ENCODE data around the gene GBX2. TPM values are rescaled to one million over a fixed set of nuclear protein-coding genes. Genes with fewer than 3 reads are reported as not detected.

Gene GBX2
- total RNA-seq, 5 donors from 2014 or later (not counting 1 experiment from before 2014, with no cell fraction given) = not detected

DNA sequence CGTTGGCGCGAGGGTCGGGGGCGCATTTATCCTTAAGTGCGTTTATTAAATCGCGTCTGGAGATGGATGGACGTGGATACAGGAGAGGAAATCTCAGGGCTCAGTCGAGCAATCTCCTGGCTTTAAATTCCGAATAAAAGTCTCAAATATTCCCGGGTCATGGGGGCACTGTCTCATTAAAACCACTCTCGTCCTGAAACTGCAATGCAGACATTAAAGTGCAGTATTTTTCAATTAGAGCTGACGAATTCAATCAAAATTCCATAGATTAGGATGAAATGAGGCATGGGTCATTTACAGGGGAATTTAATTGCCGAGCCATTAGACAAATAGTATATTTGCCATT is 10.7 kb upstream of the GBX2 start:
- POLR2A ChIA-PET = no interaction called here

DNA sequence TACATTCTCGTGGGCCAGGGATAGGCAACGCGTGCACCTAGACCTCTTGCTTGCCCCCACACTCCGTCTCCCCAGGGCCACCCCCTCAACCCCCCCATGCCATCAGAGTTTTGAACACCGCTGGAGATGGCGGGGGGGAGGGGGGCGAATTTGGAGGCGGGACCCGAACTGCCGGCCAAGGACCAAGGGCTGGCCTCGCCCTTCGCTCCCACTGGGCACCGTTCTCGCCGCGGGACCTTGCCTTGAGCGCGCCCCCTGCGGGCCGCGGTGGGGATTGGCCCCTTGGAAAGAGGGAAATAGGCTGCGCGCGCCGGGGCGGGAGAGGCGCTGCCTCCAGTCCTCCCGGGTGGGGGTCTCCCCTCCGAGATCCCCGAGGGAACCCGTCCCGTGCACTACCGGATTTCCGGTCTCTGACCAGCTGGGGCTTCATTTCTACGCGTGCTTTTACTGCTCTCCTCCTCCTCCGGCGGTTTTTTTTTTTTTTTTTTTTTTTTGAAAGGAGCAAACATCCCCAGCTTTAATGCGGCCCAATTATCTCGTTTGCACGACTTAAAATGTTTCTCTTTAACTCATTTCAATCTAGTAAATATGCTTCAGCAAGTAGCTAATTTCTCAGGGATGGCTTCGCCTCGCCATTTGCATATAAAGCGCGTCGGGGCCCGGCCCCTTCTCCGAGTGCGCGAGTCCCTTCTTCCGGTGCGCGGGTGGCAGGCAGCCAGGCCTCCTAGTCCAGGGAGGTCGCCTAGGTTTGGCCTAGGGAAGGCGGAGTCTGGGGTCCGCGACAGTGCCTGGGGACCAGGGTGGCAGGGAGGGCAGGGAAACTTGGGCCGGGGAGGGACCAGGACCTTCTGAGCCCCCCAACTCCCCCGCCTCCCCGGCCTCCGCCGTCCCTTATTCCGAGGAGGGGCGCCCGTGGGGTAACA is 10.0 kb upstream of the GBX2 start:
- peak overlapping the region in 2 of 3 donors; percentile 17 to 39 for H3K4me3 Mint-ChIP-seq
- 6% methylated on average over 46 of the region's 65 CpGs for WGBS (ENCODE audit: insufficient coverage)
- peak in 8 of 35 experiments; percentile 2 to 38 (median 13) for DNase-seq

More for the DNA sequence above, 10.7 kb upstream of the GBX2 start:
- CTCF ChIA-PET = interaction anchor here in 1 of 2 donors (0.7 to 1.6 kb wide), 3 partner anchors 393 to 413 kb away, joined by 4 to 8 read pairs (median 5); no protein-coding TSS in a partner anchor
- H3K36me3 ChIP-seq (ENCODE audit: control insufficient read depth in 2 of 2, extremely low read depth in 1 of 2, insufficient read depth in 1 of 2, low read length in 1 of 2) = no peaks in the 10 kb centered on the region
- no peaks in the 10 kb centered on the region for H3K36me3 Mint-ChIP-seq
- H3K4me3 ChIP-seq (ENCODE audit: control insufficient read depth in 1 of 2, extremely low read depth in 1 of 2, low read length in 1 of 2) = peak overlapping the region in 1 of 2 donors; percentile 40
- peaks cover 14 to 65% of the 10 kb centered on the region in 2 experiments for H3K27me3 ChIP-seq (replicated peaks in 1 of 2; ENCODE audit: control insufficient read depth in 2 of 2, extremely low read depth in 1 of 2, insufficient read depth in 2 of 2, low read length in 1 of 2)
- DNase-seq (no peak), ATAC-seq (replicated peaks in 1 of 4) (no peak)
- no peaks in the 10 kb centered on the region for H3K9me3 Mint-ChIP-seq
- H3K4me3 Mint-ChIP-seq = no peak overlapping the region
- peaks cover 70 to 84% of the 10 kb centered on the region in 2 donors for H3K27me3 Mint-ChIP-seq
- H3K4me1 Mint-ChIP-seq = peaks cover 9 to 15% (median 12%) of the 10 kb centered on the region in 3 donors
- no peaks in the 10 kb centered on the region for H3K9me3 ChIP-seq
- 3% methylated on average over 6 of the region's 15 CpGs for WGBS (ENCODE audit: insufficient coverage)
- peaks cover 0 to 16% of the 10 kb centered on the region in 2 experiments for H3K4me1 ChIP-seq (ENCODE audit: control insufficient read depth in 1 of 2, extremely low read depth in 1 of 2, insufficient read depth in 2 of 2, low read length in 2 of 2)
- H3K27ac Mint-ChIP-seq = no peak overlapping the region
- H3K27ac ChIP-seq (ENCODE audit: low read length) = no peak overlapping the region

DNA sequence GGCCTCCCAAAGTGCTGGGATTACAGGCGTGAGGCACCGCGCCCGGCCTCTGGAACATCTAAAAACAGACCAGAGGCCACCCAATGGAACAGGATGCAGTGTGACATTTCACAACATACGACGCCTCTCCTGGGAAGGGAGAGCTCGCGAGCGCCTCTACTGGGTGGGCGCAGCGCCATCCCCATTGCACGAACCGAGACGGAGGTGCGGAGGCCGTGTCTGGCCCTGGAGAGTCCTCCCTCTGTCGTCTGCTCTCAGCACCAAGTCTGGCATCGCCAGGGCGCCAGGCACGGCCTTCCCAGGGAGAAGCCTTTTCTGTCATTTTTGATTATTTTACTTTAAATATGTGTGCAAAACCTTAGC is 9.4 kb upstream of the GBX2 start:
- Histone ChIP-seq H3K4me3 (ENCODE audit: control insufficient read depth in 1 of 2, extremely low read depth in 1 of 2, low read length in 1 of 2) (no peak overlapping the region), H3K4me1 (ENCODE audit: control insufficient read depth in 1 of 2, extremely low read depth in 1 of 2, insufficient read depth in 2 of 2, low read length in 2 of 2) (peaks cover 0 to 16% of the 10 kb centered on the region in 2 experiments), H3K27me3 (replicated peaks in 1 of 2; ENCODE audit: control insufficient read depth in 2 of 2, extremely low read depth in 1 of 2, insufficient read depth in 2 of 2, low read length in 1 of 2) (peaks cover 15 to 70% of the 10 kb centered on the region in 2 experiments), H3K36me3 (ENCODE audit: control insufficient read depth in 2 of 2, extremely low read depth in 1 of 2, insufficient read depth in 1 of 2, low read length in 1 of 2) (no peaks in the 10 kb centered on the region), H3K9me3 (no peaks in the 10 kb centered on the region), H3K27ac (ENCODE audit: low read length) (no peak overlapping the region)
- H3K36me3 Mint-ChIP-seq = no peaks in the 10 kb centered on the region
- no peak overlapping the region for H3K27ac Mint-ChIP-seq
- ChIA-PET POLR2A (no interaction called here), CTCF (interaction anchor here in 1 of 2 donors (1.6 kb wide), 1 partner anchor 412 kb away, joined by 8 read pairs; no protein-coding TSS in a partner anchor)
- peaks cover 60 to 76% of the 10 kb centered on the region in 2 donors for H3K27me3 Mint-ChIP-seq
- H3K4me3 Mint-ChIP-seq = no peak overlapping the region
- peak in 2 of 35 experiments; percentile 3 to 19 for DNase-seq
- H3K4me1 Mint-ChIP-seq = peaks cover 9 to 15% (median 12%) of the 10 kb centered on the region in 3 donors
- ATAC-seq (replicated peaks in 1 of 4) = no peak
- H3K9me3 Mint-ChIP-seq = no peaks in the 10 kb centered on the region
- WGBS (ENCODE audit: insufficient coverage) = 6% methylated on average over 17 of the region's 20 CpGs

More for the DNA sequence above, 10.0 kb upstream of the GBX2 start:
- H3K9me3 Mint-ChIP-seq = no peaks in the 10 kb centered on the region
- H3K4me1 Mint-ChIP-seq = peaks cover 9 to 15% (median 12%) of the 10 kb centered on the region in 3 donors
- H3K27me3 Mint-ChIP-seq = peaks cover 67 to 83% of the 10 kb centered on the region in 2 donors
- no peaks in the 10 kb centered on the region for H3K9me3 ChIP-seq
- no peak overlapping the region for H3K27ac Mint-ChIP-seq
- H3K36me3 Mint-ChIP-seq = no peaks in the 10 kb centered on the region
- ChIA-PET CTCF (interaction anchor here in 1 of 2 donors (0.7 to 1.6 kb wide), 3 partner anchors 393 to 412 kb away, joined by 4 to 8 read pairs (median 5); no protein-coding TSS in a partner anchor), POLR2A (no interaction called here)
- no peak for ATAC-seq (replicated peaks in 1 of 4)
- peaks cover 15 to 68% of the 10 kb centered on the region in 2 experiments for H3K27me3 ChIP-seq (replicated peaks in 1 of 2; ENCODE audit: control insufficient read depth in 2 of 2, extremely low read depth in 1 of 2, insufficient read depth in 2 of 2, low read length in 1 of 2)
- peaks cover 0 to 16% of the 10 kb centered on the region in 2 experiments for H3K4me1 ChIP-seq (ENCODE audit: control insufficient read depth in 1 of 2, extremely low read depth in 1 of 2, insufficient read depth in 2 of 2, low read length in 2 of 2)
- no peak overlapping the region for H3K27ac ChIP-seq (ENCODE audit: low read length)
- peak overlapping the region; percentile 15 to 35 for H3K4me3 ChIP-seq (ENCODE audit: control insufficient read depth in 1 of 2, extremely low read depth in 1 of 2, low read length in 1 of 2)
- H3K36me3 ChIP-seq (ENCODE audit: control insufficient read depth in 2 of 2, extremely low read depth in 1 of 2, insufficient read depth in 1 of 2, low read length in 1 of 2) = no peaks in the 10 kb centered on the region

DNA sequence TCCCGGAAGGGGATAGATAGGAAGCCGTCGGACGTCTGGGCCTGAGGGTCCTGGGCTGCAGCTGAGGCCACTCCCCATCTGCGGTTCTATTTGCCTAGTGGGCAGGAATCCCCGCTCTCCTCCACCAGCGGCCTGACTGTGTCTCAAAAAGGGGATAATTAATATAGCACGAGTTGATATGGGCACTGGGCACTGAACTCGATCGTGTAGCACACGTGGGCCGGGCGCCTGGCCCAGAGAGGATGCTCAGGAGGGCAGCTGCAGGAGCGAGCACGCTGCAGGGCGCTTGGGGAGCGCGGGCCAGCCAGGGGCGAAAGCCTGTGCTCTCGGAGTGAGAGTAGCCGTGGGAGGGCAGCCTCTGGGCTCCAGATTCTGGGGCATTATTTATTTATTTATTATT is 8.8 kb upstream of the GBX2 start:
- H3K27ac ChIP-seq (ENCODE audit: low read length) = no peak overlapping the region
- DNase-seq (no peak), ATAC-seq (replicated peaks in 1 of 4) (no peak)
- H3K9me3 ChIP-seq = no peaks in the 10 kb centered on the region
- H3K36me3 ChIP-seq (ENCODE audit: control insufficient read depth in 2 of 2, extremely low read depth in 1 of 2, insufficient read depth in 1 of 2, low read length in 1 of 2) = no peaks in the 10 kb centered on the region
- ChIA-PET CTCF (no interaction called here), POLR2A (no interaction called here)
- peaks cover 59 to 72% of the 10 kb centered on the region in 2 donors for H3K27me3 Mint-ChIP-seq
- H3K27me3 ChIP-seq (replicated peaks in 1 of 2; ENCODE audit: control insufficient read depth in 2 of 2, extremely low read depth in 1 of 2, insufficient read depth in 2 of 2, low read length in 1 of 2) = peaks cover 20 to 68% of the 10 kb centered on the region in 2 experiments
- H3K4me1 Mint-ChIP-seq = peaks cover 11 to 17% (median 12%) of the 10 kb centered on the region in 3 donors
- H3K4me3 ChIP-seq (ENCODE audit: control insufficient read depth in 1 of 2, extremely low read depth in 1 of 2, low read length in 1 of 2) = no peak overlapping the region
- no peaks in the 10 kb centered on the region for H3K9me3 Mint-ChIP-seq
- H3K4me1 ChIP-seq (ENCODE audit: control insufficient read depth in 1 of 2, extremely low read depth in 1 of 2, insufficient read depth in 2 of 2, low read length in 2 of 2) = peaks cover 0 to 16% of the 10 kb centered on the region in 2 experiments
- H3K27ac Mint-ChIP-seq = no peak overlapping the region
- H3K4me3 Mint-ChIP-seq = no peak overlapping the region
- whole genome bisulfite sequencing (ENCODE audit: insufficient coverage) = 54% methylated on average over 13 of the region's 21 CpGs
- no peaks in the 10 kb centered on the region for H3K36me3 Mint-ChIP-seq

DNA sequence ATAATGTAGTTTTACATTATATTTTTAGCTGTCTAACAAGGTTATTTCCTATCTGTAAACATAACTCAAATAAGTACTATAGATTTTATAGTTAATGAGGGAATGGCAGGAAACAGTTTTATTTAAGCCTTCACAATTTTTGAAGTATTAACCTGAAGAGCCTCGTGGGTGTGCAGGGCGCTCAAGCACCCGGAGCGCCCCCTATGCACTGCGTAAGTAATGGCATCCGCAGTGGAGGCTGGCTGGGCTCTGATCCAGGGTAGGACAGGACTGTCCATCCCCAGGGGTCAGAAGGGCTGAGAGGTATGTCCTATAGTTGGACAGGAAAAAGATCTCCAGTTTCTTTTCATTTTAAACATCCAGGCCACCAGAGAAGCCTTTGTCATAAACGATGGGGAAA is 8.2 kb upstream of the GBX2 start:
- peaks cover 0 to 16% of the 10 kb centered on the region in 2 experiments for H3K4me1 ChIP-seq (ENCODE audit: control insufficient read depth in 1 of 2, extremely low read depth in 1 of 2, insufficient read depth in 2 of 2, low read length in 2 of 2)
- H3K27ac ChIP-seq (ENCODE audit: low read length) = no peak overlapping the region
- Mint-ChIP-seq H3K4me1 (peaks cover 12 to 18% (median 12%) of the 10 kb centered on the region in 3 donors), H3K36me3 (no peaks in the 10 kb centered on the region), H3K9me3 (no peaks in the 10 kb centered on the region), H3K27me3 (peaks cover 57 to 71% of the 10 kb centered on the region in 2 donors), H3K4me3 (no peak overlapping the region), H3K27ac (no peak overlapping the region)
- H3K9me3 ChIP-seq = no peaks in the 10 kb centered on the region
- peaks cover 20 to 69% of the 10 kb centered on the region in 2 experiments for H3K27me3 ChIP-seq (replicated peaks in 1 of 2; ENCODE audit: control insufficient read depth in 2 of 2, extremely low read depth in 1 of 2, insufficient read depth in 2 of 2, low read length in 1 of 2)
- CTCF ChIA-PET = no interaction called here
- WGBS (ENCODE audit: insufficient coverage) = 0% methylated on average over 6 of the region's 7 CpGs
- H3K4me3 ChIP-seq (ENCODE audit: control insufficient read depth in 1 of 2, extremely low read depth in 1 of 2, low read length in 1 of 2) = no peak overlapping the region
- ATAC-seq (replicated peaks in 1 of 4) (no peak), DNase-seq (peak in 1 of 35 experiments; percentile 24)
- H3K36me3 ChIP-seq (ENCODE audit: control insufficient read depth in 2 of 2, extremely low read depth in 1 of 2, insufficient read depth in 1 of 2, low read length in 1 of 2) = no peaks in the 10 kb centered on the region
- POLR2A ChIA-PET = no interaction called here

DNA sequence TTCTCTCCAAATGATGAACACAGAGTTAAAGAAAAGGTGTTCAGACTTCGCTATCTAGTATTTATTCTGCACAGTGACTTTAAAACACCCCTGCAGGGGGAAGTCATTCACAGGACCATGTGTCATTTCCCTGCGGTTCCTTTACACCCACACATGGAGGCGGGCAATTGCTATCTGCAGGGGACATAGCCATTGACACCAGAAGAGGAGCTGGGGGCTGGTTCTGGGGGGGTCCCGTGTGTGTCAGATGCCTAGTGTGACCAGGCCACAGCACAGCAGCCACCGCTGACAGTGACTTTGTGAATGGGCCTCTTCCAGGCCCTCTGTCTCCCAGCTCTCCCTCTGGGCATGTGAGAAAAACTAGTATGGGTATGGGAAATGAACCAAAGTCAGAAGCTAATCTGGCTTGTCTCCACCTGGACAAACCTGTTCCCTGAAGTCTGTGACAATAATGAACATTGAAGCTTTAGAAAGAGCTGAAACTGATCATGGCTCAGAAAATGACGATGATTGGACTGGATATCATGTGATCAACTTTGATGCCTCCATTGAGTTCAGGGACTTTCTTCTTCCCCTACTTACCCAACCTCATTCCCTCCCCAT is 7.5 kb upstream of the GBX2 start:
- Histone ChIP-seq H3K9me3 (no peaks in the 10 kb centered on the region), H3K27me3 (replicated peaks in 1 of 2; ENCODE audit: control insufficient read depth in 2 of 2, extremely low read depth in 1 of 2, insufficient read depth in 2 of 2, low read length in 1 of 2) (peaks cover 24 to 75% of the 10 kb centered on the region in 2 experiments), H3K4me3 (ENCODE audit: control insufficient read depth in 1 of 2, extremely low read depth in 1 of 2, low read length in 1 of 2) (no peak overlapping the region), H3K27ac (ENCODE audit: low read length) (no peak overlapping the region), H3K36me3 (ENCODE audit: control insufficient read depth in 2 of 2, extremely low read depth in 1 of 2, insufficient read depth in 1 of 2, low read length in 1 of 2) (no peaks in the 10 kb centered on the region), H3K4me1 (ENCODE audit: control insufficient read depth in 1 of 2, extremely low read depth in 1 of 2, insufficient read depth in 2 of 2, low read length in 2 of 2) (peaks cover 0 to 16% of the 10 kb centered on the region in 2 experiments)
- ChIA-PET POLR2A (no interaction called here), CTCF (no interaction called here)
- H3K9me3 Mint-ChIP-seq = no peaks in the 10 kb centered on the region
- peaks cover 12 to 19% (median 13%) of the 10 kb centered on the region in 3 donors for H3K4me1 Mint-ChIP-seq
- no peak overlapping the region for H3K4me3 Mint-ChIP-seq
- no peaks in the 10 kb centered on the region for H3K36me3 Mint-ChIP-seq
- WGBS (ENCODE audit: insufficient coverage) = 0% methylated on average over 1 of the region's 6 CpGs
- DNase-seq (no peak), ATAC-seq (replicated peaks in 1 of 4) (no peak)
- H3K27ac Mint-ChIP-seq = no peak overlapping the region
- H3K27me3 Mint-ChIP-seq = peaks cover 56 to 72% of the 10 kb centered on the region in 2 donors

Measured in T-cell (primary cell).